Stimulated activated CD8-positive, alpha-beta memory T cell treated with anti-CD3 and anti-CD28 coated beads, Interleukin-7, amount 100 ng/mL, for 24 hours (primary cell): Measurements from ENCODE around the gene EDIL3.
"Not testable (repeated sequence)": the region's sequence is repeated elsewhere in the genome, so short reads cannot be mapped to it uniquely, and the experiment has no call there.

ENCODE experiments used
- DNase-seq: peaks from one replicate; pipeline ENCODE4 v3.0.0-alpha.2; 2020; ENCODE audit warnings: low read depth

EDIL3 gene

DNA sequence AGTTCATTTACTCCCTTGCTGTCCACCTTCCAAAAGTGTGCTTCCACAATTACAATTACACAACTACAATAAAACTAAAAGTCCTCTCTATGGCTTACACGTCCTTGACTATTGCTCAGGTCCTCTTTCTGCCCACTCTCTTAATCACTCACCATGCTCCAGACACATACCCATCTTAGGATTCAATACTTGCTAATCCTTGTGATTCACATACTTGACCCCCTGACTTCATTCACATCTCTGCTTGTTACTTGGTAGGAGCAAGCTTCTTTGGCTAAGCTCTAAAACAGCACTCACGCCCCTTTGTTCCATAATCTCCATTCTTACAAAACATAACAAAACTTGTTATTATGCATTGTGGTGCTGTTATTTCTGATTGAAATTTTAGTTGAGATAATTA lies 215.8 kb downstream of the EDIL3 start:
- DNase-seq, result no peak

DNA sequence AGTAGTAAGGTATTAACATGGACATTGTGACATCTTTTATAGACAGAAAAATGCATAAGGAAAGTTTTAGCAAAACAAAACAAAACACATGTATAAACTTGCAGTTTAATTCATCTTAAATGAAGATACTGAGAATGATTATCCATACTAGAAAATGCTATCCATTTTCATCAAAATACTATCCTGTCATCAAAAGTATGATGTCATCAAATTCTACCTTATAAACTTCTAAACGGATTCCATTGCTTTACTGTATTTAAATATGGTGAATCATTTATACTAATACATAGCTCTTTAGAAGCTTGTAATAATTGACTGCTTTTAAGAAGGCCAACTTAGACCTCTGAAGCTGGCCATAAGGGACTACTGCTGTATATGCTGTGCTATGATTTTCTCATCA lies 221.0 kb downstream of the EDIL3 start:
- DNase-seq, result no peak

DNA sequence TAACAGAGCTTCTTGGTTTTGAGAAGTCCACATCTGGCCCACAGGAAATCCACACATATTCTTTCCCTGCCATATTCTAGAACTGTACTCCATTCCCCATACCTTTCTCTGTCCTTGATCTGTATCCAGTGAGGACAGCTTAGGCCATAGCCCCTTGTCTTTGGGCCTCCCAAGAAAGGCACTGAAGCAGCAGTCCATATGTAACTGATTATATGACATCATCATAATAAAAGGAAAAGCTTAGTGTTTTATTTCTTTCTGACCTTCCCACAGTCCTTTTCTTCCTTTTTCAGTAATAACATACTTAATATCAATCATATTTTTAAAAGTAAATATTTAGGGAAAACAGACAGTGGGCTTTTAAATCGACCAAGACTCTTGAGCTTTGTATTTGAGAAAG lies 222.0 kb downstream of the EDIL3 start:
- no peak for DNase-seq

DNA sequence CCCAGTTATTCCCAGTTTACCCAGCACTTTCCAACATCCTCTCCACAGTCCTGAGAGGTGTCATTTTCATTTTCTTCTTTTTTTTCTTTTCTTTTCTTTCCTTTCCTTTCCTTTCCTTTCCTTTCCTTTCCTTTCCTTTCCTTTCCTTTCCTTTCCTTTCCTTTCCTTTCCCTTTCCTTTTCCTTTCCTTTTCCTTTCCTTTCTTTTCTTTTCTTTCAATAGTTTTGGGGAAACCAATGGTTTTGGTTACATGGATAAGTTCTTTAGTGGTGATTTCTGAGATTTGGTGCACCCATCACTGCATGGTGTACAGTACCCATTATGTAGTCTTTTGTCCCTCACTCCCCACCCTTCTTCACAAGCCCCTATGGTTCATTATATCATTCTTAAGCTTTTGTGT lies 224.0 kb downstream of the EDIL3 start:
- DNase-seq, result not testable (repeated sequence)

DNA sequence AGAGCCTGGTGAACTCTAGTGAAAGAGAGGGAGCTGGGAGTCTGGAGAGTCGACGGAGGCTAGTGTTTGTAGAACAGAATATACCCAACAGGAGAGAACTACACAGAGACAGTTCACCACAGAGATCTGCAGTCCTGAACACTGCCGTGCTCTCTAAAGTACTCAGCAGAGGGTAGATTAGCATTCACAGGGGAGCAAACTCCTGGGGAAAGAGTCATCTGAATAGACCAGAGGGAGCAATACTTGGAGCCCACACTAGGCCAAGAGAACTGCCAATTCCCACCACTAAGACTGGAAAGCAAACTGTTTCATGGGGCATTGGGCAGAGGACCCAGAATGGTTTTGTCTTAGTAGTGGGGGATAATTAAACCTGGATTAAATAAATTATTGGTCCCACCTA lies 235.6 kb downstream of the EDIL3 start:
- no peak for DNase-seq

DNA sequence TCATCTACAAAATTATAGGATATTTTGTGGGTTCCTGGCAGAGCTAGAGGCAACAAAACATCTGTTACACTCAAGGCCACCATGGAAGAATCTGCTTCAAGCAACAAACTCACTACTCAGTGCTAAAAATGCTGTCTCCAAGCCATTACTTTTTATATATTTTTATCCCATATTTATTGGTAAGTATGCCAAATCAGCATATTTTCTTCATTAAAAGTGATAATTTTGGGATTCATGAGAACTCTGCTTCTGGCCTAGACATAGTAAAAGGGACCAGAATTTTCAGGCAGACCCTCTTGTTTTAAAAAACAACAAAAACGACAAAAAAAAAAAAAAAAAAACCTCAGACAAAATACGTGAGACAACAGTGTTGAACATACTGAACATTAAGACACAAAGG lies 236.0 kb downstream of the EDIL3 start:
- no peak for DNase-seq

DNA sequence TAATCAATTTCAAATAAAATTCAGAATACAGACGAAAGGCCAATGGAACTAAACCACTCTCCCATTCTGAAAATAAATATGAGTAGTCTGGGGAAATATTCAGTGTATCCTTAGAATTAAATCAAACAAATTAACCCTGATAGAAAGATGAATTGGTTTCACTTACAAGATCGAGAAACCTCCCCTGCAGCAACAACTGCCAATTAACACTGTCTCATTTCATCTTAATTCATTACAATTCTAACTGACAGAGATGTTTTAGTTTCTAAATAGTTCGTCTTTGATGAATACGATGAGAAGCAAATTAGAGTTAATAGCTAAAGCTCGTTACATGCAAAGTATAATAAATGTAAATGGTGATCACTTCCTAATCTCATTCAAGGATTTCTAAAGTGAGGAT lies 247.1 kb downstream of the EDIL3 start:
- no peak for DNase-seq

DNA sequence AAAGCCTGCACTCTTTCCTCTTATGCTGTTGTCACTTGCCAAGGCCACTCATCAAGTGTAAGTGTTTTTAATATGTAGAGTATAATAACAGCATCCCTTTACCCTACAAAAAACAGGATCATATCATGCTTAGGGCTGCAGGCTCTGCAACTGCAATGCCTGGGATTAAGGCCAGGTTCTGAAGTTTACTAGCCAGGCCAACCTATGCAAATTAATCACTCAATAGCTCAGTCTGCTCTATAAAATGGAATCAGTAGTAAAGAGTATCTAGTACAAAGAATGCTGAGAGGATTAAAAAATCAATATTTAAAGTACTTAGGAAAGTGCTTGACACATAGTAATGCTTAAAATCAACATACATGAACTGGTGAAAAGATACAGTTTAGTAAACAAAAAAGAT lies 253.3 kb downstream of the EDIL3 start:
- DNase-seq, result no peak

DNA sequence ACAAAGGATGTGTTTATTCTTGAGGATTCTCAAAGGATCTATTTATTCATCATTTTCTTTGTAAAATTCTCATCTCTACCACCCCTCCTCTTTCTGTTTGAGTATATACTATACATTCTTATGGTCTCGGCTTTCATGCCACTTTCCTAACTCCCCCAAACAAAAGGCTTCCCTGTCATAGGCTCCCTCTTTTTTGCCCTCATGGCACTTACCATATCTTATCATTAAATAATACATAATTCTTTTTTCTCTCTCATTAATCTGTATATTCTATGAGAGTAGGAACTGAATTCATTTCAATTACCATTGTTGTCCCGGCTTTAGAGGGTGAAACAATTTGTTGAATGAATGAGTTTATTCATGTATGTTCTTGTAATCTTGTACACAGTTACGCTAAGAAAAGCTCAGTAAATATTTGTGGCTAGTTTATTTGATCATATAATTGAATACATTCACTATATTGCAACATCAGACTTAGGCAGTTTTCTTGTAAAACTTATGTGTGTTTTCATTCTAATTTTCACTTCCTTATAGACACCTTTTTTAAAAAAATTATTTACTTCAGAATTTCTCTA lies 254.6 kb downstream of the EDIL3 start:
- no peak for DNase-seq

DNA sequence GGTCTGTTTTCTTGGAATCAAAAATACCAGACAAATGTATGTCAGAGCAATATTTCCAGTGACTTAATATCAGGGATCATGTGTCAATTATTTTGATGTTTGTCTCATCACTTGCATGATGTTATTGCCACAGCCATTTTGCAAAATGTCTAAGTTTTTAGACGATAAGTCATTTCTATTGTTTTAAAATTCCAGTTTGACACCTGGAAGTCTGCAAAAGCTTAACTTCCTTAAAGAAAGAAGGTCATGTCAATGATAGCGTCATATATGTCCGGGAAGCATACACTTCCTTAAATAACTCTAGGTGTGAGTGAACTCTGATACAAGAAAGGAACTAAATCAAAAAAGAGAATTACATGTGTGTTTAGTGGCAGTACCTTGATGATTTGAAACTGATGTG lies 259.5 kb downstream of the EDIL3 start:
- DNase-seq, result no peak

DNA sequence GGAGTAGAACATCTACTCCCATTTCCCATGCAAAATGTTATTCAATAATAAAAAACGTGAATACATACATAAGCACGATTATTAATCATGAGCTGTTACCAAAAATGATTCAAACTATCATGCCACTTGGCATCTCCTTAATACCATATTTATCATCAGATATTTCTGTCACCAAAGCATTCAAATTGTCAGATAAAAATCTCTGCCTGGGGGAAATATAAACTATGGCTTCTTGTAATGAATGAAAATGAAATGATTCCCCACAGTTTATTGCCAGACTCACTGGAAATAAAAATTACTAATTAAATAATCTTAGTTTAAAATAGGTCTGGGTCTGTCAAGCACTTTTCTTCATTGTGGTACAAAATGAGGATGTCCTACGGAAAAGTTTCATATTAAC lies 265.4 kb downstream of the EDIL3 start:
- DNase-seq, result no peak

DNA sequence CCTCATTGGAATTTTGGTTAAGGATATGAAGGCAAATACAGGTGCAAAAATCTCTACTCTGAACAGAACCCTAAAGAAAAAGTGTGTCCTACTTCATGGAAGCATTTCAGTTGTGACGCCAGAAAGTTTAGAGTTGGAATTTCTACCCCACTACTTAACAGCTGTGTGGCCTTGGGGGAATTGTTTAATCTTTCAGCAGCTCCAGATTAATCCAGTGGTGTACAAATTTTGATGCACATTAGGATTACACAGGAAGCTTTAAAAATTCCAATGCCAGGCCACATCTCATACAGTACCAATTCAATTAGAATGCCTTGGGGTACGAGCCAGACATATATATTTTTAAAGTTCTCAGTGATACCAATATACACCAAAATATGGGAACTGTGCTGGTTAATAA lies 266.1 kb downstream of the EDIL3 start:
- no peak for DNase-seq

DNA sequence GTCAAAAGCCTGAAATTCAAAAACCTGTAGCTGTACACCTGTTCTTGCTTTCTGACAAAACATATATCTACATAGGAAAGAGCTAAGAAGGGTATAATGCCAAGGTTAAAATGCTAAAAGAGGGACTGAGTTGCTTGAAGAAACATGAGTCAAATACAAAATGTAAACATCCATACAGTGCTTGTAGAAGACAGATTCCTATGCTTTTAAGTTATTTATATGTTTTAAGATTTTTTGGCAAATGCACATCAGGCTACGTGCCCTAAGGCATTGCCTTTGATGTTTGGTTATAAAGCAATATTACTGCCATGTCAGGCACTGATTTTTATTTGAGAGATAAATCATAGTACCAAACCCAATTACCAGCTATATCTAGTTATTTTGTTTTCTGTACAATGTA lies 269.0 kb downstream of the EDIL3 start:
- DNase-seq, result no peak

DNA sequence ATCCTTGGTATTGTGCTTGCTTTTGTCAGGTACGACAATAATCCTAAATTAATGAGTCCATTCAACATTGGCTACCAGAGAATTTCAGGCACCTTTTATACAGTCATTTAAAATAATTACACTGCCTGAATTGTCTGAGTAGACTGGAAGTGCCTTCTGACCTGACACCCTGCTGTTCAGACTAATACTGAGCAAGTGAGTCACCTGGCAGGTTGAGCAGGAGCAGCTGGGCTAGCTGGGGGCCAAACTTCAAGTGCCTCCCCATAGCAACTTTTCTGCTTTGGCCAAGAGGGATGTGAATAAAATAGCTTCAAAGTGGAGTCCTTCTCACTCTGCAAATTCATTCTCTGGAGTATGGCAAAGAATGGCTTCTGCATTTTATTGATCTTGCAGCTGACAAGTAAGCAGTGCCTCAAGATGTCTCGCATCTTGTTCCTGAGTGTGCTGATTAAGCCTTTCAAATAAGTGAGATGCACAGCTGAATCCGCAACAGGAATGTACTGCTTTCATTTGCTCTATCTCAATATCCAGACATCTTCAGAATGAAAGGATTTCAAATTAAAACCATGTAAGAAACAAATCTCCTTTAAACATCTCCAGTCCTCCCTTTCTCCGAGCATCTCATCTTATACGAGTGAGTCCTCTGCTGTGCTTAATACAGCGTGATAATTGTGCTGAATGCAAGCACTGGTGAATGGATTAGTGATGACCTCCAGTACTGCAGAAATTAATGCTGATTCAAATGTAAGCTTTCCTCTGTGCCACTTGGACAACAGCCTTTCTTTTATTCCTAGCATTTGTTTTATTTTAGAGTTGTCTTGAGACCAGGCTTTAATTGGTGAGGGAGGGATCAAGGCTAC lies 271.2 kb downstream of the EDIL3 start:
- no peak for DNase-seq

DNA sequence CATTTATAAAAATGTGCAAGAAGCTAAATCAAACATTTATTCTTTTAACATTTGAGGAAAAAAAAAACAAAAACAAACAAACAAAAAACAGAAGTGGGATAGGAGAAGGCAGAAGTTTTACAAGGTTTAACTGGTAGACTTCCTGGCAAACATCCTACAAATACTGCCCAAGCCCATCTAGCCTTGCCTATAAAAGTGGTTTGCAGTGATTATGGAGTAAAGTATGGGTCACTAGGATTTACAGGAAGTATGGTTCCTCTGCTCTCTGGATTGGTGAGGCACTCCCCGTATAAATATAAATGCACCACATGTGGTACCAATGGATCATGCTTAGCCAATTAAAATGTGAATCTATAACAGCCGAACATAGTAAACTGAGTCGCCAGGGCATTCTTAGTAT lies 291.9 kb downstream of the EDIL3 start:
- no peak for DNase-seq

DNA sequence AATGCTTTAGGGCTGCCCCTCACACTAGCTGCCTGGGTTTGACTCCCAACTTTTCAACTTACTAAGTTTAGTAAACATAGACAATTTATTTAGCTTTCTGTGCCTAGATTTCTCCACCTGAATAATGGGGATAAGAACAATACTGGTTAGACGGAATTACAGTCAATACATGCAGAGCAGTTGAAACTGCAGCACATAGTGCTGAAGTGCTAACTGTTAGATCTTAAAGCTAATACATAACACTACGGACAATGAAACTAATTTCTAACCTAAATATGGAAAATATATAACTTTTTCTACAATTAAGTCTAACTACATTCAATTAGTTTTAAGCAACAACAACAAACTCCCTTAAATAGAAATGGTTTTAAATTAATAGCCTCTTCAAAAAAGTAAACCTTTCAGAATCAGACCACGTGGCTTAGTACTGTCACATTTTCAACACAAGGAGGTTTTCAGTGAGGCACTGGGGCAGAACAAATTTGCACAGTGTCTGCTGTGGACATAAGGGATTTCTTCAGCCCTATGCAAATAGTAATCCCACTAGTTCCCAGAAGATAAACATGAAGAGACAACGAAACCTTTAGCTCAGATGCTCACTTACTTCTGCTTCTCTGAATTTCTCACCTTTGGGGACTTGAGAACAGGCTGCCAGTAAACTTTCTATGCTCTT lies 293.4 kb downstream of the EDIL3 start:
- no peak for DNase-seq

DNA sequence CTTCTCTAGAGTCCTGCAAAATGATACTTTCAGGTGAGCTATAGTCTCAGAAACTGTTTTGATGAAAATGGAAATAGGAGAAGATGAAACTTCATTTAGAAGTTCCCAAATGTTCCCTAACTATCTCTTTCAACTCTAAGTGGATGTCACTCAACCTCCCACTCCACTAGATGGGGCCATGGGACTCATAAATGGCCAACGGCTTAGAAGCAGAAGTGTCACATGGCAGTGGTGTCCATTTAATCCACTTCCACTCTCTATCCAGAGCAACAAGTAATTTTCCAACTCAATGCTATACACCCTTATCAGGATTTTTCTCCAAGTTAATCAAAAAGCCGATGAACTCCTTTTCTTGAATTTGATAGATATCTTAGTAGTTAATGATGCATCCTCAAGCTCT lies 295.7 kb downstream of the EDIL3 start:
- no peak for DNase-seq

DNA sequence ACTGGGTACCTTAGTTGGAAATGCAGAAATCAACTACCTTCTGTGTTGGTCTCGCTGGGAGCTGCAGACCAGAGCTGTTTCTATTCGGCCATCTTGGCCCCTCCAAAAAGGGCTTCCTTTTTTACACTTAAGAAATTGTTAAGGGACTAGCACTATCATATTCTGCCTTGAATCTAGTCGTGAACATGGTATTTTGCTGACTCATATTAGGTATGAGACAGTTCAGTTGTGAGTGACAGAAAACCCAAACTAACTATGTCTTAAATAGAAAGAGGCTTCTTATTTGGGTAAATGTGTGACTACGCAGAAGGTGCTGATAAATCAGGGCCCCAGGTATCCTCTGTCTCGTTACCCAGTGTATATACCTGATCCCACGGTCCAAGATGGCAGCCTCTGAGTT lies 298.2 kb downstream of the EDIL3 start:
- no peak for DNase-seq

DNA sequence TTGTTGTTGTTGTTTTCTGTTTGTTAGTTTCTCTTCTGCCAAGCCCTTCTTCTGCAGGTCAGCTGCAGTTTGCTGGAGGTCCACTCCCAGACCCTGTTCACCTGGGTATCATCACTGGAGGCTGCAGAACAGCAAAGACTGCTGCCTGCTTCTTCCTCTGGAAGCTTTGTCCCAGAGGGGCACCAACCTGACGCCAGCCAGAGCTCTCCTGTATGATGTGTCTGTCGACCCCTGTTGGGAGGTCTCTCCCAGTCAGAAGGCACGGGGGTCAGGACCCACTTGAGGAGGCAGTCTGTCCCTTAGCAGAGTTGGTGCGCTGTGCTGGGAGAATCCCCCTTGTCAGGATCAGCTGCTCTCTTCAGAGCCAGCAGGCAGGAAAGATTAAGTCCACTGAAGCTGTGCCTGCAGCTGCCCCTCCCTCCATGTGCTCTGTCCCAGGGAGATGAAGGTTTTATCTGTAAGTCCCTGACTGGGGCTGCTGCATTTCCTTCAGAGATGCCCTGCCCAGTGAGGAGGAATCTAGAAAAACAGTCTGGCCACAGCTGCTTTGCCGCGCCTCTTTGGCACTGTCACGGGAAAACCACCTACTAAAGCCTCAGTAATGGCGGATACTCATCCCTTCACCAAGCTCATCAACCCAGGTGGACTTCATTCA lies 299.2 kb downstream of the EDIL3 start:
- DNase-seq, result no peak

DNA sequence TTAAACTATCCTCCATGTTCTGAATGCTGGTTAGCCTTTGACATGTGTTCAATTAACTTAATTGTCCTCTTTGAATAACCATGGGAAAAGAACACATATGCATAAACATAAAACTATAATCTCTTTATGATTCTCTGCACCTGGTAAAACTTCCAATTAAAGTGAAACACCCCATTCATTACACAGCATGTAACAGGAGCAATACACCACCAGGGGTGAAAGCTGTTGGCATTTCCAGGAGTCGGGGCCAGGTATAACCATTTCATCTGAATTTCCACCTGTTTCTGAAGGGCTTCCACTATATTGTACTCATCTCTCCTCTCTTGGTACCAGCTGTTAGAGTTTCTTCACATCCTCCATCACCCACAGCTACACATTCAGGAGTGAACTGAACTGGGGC lies 303.8 kb downstream of the EDIL3 start:
- DNase-seq, result no peak

DNA sequence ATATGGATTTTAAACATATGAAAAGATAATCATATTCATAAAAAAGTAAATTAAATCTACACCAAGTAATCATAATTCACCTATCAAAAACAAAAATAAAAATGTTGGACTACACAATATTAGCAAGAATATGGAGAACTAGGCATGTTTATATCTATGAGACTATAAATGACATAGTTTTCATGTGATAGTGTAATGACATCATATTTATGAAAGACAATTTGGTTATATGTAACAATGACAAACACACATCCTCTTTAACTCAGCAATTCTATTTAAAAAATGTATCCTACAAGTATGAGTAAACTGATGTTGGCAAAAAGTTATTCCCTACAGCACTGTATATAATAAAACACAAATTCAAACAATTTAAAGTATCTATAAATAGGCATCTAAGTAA lies 312.3 kb downstream of the EDIL3 start:
- DNase-seq, result no peak

DNA sequence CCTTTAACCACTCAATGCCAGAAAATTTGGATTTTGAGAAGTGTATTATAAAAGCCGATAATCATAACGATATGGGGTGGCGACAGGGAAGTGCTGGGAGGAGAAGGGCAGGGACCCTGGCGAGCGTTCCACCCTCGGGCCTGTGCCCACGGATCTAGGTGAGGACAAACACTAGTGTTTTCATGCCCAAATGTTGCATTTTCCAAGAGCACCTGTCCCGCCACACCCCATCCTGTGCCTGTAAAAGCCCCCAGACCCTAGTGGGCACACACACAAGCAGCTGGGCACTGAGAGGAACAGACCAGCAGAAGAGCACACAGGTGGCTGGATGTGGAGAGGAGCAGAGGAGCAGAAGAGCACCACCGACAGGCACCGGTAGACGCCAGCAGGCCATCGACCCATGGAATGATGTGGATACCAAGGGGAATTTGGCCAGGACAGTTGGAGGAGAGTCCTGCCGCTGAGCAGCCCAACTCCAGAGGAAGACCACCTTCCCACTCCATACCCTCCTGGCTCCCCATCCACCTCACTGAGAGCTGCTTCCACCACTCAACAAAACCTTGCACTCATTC lies 315.0 kb downstream of the EDIL3 start:
- DNase-seq, result no peak

DNA sequence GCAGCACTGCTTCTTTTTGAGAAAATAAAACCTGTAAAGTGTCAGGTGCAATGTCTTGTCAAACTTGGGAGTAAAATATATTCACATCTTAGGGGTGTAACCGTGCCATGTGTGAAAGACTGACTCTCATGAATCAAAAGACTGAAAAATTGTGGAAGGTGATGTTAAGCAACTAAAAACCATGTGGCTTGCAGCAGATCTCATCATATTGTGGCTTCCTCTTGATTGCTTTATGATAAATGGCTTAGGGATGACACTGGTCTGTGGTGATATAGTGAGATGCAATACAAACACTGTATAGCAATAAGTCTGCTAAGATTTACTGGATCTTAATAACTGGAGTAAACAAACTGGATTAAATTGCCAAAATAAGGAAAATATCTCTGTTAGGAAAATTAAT lies 321.6 kb downstream of the EDIL3 start:
- no peak for DNase-seq
